K562 (cell line): ENCODE measurements around the gene SYNE1. TPM values are rescaled to one million over a fixed set of nuclear protein-coding genes. Genes with fewer than 3 reads are reported as not detected.
"Not testable (repeated sequence)": the region's sequence is repeated elsewhere in the genome, so short reads cannot be mapped to it uniquely, and the experiment has no call there.

Experiments used
- ATAC-seq: fragments of 200-7000 bp; cut with Tn5 transposase; 3 replicates; pipeline ENCODE4 v1.9.1; 2020; ENCODE audit warnings: moderate library complexity
- BruUV-seq: library from RNA; stranded (reverse); fragments of 400-500 nt; replicated peaks from 2 replicates; lab custom pipeline; 2021; lab: Mats Ljungman, UMichigan
- CTCF ChIA-PET: fragments of 300-600 bp; formaldehyde crosslinking; extraction: SDS; loops from one replicate; lab custom pipeline; 2021; ENCODE audit warnings: low intra/inter-chr PET ratio; lab: Yijun Ruan, JAX
- POLR2A ChIA-PET: fragments of 300-600, 350-650 bp; sonication (Branson Sonifier 250); formaldehyde crosslinking; extraction: SDS; loops from one replicate; lab custom pipeline; 2021; ENCODE audit warnings: antibody characterized with exemption, inconsistent platforms; lab: Yijun Ruan, JAX
- DNase-seq, 4 experiments: peaks; one replicate each; pipeline versions ENCODE4 v3.0.0 to v3.0.0-alpha.2; 2011 to 2018; ENCODE audit warnings: low spot score in 3 of 4, mixed read lengths in 3 of 4; ENCODE audit errors: extremely low read depth in 1 of 4
- FAIRE-seq: peaks from 2 replicates; lab custom pipeline; 2011; peaks lifted over from hg19 to GRCh38; lab: Jason Lieb, UNC
- H2AFZ ChIP-seq: 2 replicates; pipeline ENCODE4 v1.6.0; 2011; ENCODE audit warnings: low read depth, low read length, control low read depth, inconsistent platforms
- H3K27ac ChIP-seq: fragments of 200-600 bp; 3 replicates; pipeline ENCODE4 v1.8.0; 2011; ENCODE audit warnings: low read depth, mild to moderate bottlenecking, control low read depth, inconsistent platforms, low read length, moderate library complexity, mixed read lengths; ENCODE audit errors: extremely low read depth
- H3K27me3 ChIP-seq, 2 experiments: fragments of 300-600 bp in 1 of 2; 2 replicates in 1 of 2; 3 replicates in 1 of 2; pipeline versions ENCODE4 v1.6.0 to v1.8.0; 2011; ENCODE audit warnings: inconsistent platforms in 2 of 2, low read length in 2 of 2, mild to moderate bottlenecking in 1 of 2, mixed read lengths in 1 of 2, moderate library complexity in 1 of 2; ENCODE audit not compliant: control insufficient read depth in 2 of 2, insufficient read depth in 2 of 2
- H3K36me3 ChIP-seq: fragments of 300-600 bp; 3 replicates; pipeline ENCODE4 v1.8.0; 2011; ENCODE audit warnings: mild to moderate bottlenecking, low read length, inconsistent platforms; ENCODE audit not compliant: control insufficient read depth, insufficient read depth
- H3K4me1 ChIP-seq, 2 experiments: fragments of 200-600 bp in 1 of 2; replicated peaks in 1 of 2; 2 replicates in 1 of 2; 3 replicates in 1 of 2; pipeline versions ENCODE4 v1.5.1 to v1.8.0; 2011; ENCODE audit warnings: inconsistent platforms in 2 of 2, low read length in 2 of 2, mild to moderate bottlenecking in 1 of 2, mixed read lengths in 1 of 2, moderate library complexity in 1 of 2; ENCODE audit not compliant: control insufficient read depth in 2 of 2, insufficient read depth in 2 of 2
- H3K4me2 ChIP-seq: 2 replicates; pipeline ENCODE4 v1.6.1; 2011; ENCODE audit warnings: low read length, control low read depth, inconsistent platforms, mixed read lengths; ENCODE audit not compliant: insufficient read depth
- H3K4me3 ChIP-seq: fragments of 200-600 bp; sonication (generic), shearing (Covaris generic); 2 replicates; pipeline ENCODE4 v1.5.1; 2016; ENCODE audit warnings: control low read depth, inconsistent platforms
- H3K79me2 ChIP-seq: fragments of 200-600 bp; 3 replicates; pipeline ENCODE4 v1.8.0; 2011; ENCODE audit warnings: low read length, inconsistent platforms; ENCODE audit not compliant: control insufficient read depth, insufficient read depth
- H3K9ac ChIP-seq, 2 experiments: 2 replicates each; pipeline versions ENCODE4 v1.6.0 to v1.6.1; 2011; ENCODE audit warnings: low read depth in 2 of 2, low read length in 2 of 2, control low read depth in 1 of 2, inconsistent platforms in 1 of 2, mild to moderate bottlenecking in 1 of 2, mixed read lengths in 1 of 2; ENCODE audit not compliant: insufficient read depth in 1 of 2
- H3K9me1 ChIP-seq: one replicate; pipeline ENCODE4 v1.6.0; 2011; ENCODE audit warnings: inconsistent platforms, mild to moderate bottlenecking, low read length, moderate library complexity; ENCODE audit not compliant: control insufficient read depth, insufficient read depth
- H3K9me3 ChIP-seq: replicated peaks from 2 replicates; pipeline ENCODE4 v1.5.1; 2011; ENCODE audit warnings: low read depth, low read length, inconsistent platforms; ENCODE audit not compliant: control insufficient read depth, insufficient read depth
- H4K20me1 ChIP-seq: replicated peaks from 2 replicates; pipeline ENCODE4 v1.6.1; 2011; ENCODE audit warnings: low read length, inconsistent platforms, mixed read lengths; ENCODE audit not compliant: control insufficient read depth, insufficient read depth
- CEBPG ChIP-seq, 3 experiments: fragments of 200-800 bp in 1 of 3; sonication (Bioruptor generic) in 1 of 3; sonication (generic) in 1 of 3; formaldehyde crosslinking in 1 of 3; IDR thresholded peaks in 2 of 3; conservative IDR thresholded peaks in 1 of 3; 2 replicates each; pipeline versions ENCODE4 v1.6.1 to v1.8.0; 2016 to 2022; ENCODE audit warnings: missing compliant biosample characterization in 2 of 3, missing genetic modification characterization in 2 of 3, mild to moderate bottlenecking in 1 of 3, missing genetic modification reagents in 1 of 3
- ZNF146 ChIP-seq: IDR thresholded peaks from one replicate; pipeline ENCODE4 v1.6.1; 2018; ENCODE audit warnings: missing compliant biosample characterization; ENCODE audit not compliant: unreplicated experiment
- WGBS: fragments of 100-300 bp; shearing (Covaris generic); methylation state at CpG from one replicate; pipeline ENCODE4 v1.1.6; 2016; ENCODE audit warnings: low coverage, mixed read lengths; ENCODE audit not compliant: insufficient coverage; ENCODE audit errors: missing lambda C conversion rate; 5-methylcytosine and 5-hydroxymethylcytosine counted together
- in situ Hi-C: fragments of 300-500 bp; cut with MboI; formaldehyde crosslinking; loops from 4 replicates; pipeline ENCODE4 v1.15.0; 2018; ENCODE audit warnings: inconsistent platforms, mixed read lengths
- intact Hi-C: fragments of 100-400 bp; cut with micrococcal nuclease; formaldehyde crosslinking; loops from 2 replicates; pipeline ENCODE4 v1.14.2; 2022
- polyA plus RNA-seq, 8 experiments: library from polyadenylated mRNA; depleted of rRNA in 4 of 8; stranded (reverse) in 5 of 8; unstranded in 3 of 8; fragments of >200 nt; fragmentation: Nextera tagmentation in 2 of 8; fragmentation: Illumina TruSeq in 1 of 8; extraction: Ambion mirVana in 2 of 8; extraction: Trizol in 1 of 8; gene quantifications; 2 replicates each; pipeline versions ENCODE4 v1.2.1 to v1.2.3, GENCODE V29; 2011 to 2014; ENCODE audit warnings: inconsistent platforms in 1 of 8, missing spikeins in 1 of 8
- total RNA-seq, 7 experiments: library from RNA; depleted of rRNA in 6 of 7; stranded (reverse); fragments of >200 nt in 6 of 7; fragmentation: Illumina TruSeq in 2 of 7; extraction: Trizol in 2 of 7; gene quantifications; 2 replicates each; pipeline versions ENCODE4 v1.2.1 to v1.2.3, GENCODE V29; 2011 to 2021; ENCODE audit warnings: low replicate concordance in 1 of 7
- TF ChIP-seq, protein P1 (sequence below): fragments of 250-450 bp; sonication (Bioruptor Pico); IDR thresholded peaks from 2 replicates; pipeline ENCODE4 v1.8.0; 2021; ENCODE audit warnings: mild to moderate bottlenecking, moderate library complexity

SYNE1 gene
- total and polyA plus RNA-seq, 9 of the 15 experiments (the other 6 are each of a cell fraction or from before 2014, with no cell fraction given) = under 0.01 to 0.42 (median 0.08) TPM; not detected in 1

DNA sequence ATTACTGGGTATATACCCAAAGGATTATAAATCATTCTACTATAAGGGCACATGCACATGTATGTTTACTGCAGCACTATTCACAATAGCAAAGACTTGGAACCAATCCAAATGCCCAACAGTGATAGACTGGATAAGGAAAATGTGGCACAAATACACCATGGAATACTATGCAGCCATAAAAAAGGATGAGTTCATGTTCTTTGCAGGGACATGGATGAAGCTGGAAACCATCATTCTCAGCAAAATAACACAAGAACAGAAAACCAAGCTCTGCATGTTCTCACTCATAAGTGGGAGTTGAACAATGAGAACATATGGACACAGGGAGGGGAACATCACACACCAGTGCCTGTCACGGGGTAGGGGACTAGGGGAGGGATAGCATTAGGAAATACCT, 123.0 kb downstream of the SYNE1 start:
- H3K4me1 ChIP-seq, H3K27ac ChIP-seq, intact Hi-C loops, H3K36me3 ChIP-seq, H3K79me2 ChIP-seq, H3K9ac ChIP-seq, in situ Hi-C loops, BruUV-seq, DNase-seq, POLR2A ChIA-PET, CTCF ChIA-PET, FAIRE-seq, H3K4me2 ChIP-seq, H3K9me3 ChIP-seq, ATAC-seq, H3K27me3 ChIP-seq, H3K4me3 ChIP-seq, H2AFZ ChIP-seq, H3K9me1 ChIP-seq, H4K20me1 ChIP-seq: not testable (repeated sequence)
- TF ChIP-seq ZNF146 (CRISPR knock-in tag) = peak; percentile 24
- 0% methylated on average over 1 of the region's 1 CpG for WGBS

DNA sequence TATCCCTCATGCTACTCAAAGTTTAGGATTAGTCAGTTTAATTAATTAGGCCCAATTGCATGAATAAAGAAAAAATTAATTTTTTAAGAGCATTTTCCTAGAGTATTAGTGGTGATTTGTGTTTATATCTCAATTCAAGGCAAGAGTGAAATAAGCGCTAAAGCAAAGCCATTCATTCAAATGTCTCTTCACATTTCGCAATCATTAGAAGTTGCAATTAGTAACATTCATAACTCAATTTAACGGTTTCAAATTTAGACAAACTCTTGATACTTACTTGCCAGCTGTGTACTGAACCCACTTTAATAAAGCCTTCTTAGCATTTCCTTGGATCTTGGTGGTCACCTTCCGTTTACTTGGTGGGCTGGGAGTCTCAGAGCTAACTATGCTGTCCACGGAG, 127.2 kb downstream of the SYNE1 start:
- no TSS peak for BruUV-seq
- DNase-seq (no peak), ATAC-seq (no peak), FAIRE-seq (no peak)
- TF ChIP-seq CEBPG (CRISPR knock-in tag; IDR thresholded peaks at IDR 0.05) (no peak), CEBPG (tag; conservative IDR thresholded peaks at IDR 0.05 in 1 of 2, IDR thresholded peaks at IDR 0.05 in 1 of 2) (peak in 1 of 2 experiments; percentile 25; a peak in 1 of 4 replicates)
- TF ChIP-seq, protein P1, sequence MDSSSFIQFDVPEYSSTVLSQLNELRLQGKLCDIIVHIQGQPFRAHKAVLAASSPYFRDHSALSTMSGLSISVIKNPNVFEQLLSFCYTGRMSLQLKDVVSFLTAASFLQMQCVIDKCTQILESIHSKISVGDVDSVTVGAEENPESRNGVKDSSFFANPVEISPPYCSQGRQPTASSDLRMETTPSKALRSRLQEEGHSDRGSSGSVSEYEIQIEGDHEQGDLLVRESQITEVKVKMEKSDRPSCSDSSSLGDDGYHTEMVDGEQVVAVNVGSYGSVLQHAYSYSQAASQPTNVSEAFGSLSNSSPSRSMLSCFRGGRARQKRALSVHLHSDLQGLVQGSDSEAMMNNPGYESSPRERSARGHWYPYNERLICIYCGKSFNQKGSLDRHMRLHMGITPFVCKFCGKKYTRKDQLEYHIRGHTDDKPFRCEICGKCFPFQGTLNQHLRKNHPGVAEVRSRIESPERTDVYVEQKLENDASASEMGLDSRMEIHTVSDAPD (CRISPR knock-in tag) = no peak
- CTCF ChIA-PET = no interaction called here
- in situ Hi-C loops (no loop called here), intact Hi-C loops (no loop called here)
- POLR2A ChIA-PET = no interaction called here
- no peaks in the 10 kb centered on the region for H3K4me1 ChIP-seq
- 3% methylated on average over 5 of the region's 5 CpGs for WGBS
- H2AFZ ChIP-seq = no peak overlapping the region
- no peak overlapping the region for H3K9ac ChIP-seq
- H3K4me3 ChIP-seq = no peak overlapping the region
- H3K36me3 ChIP-seq = no peaks in the 10 kb centered on the region
- H3K9me3 ChIP-seq = no peaks in the 10 kb centered on the region
- no peaks in the 10 kb centered on the region for H3K27me3 ChIP-seq
- H3K79me2 ChIP-seq = no peaks in the 10 kb centered on the region
- H3K27ac ChIP-seq = no peak overlapping the region
- no peak overlapping the region for H3K4me2 ChIP-seq
- H4K20me1 ChIP-seq = no peaks in the 10 kb centered on the region
- no peaks in the 10 kb centered on the region for H3K9me1 ChIP-seq
